Hematopoietic multipotent progenitor cell treated with erythropoietin and hydrocortisone succinate and interleukin-3 and kit ligand, for 6 days (in vitro differentiated cells): ENCODE measurements around the gene CEP41.

ENCODE experiments used
- DNase-seq: peaks from one replicate; pipeline ENCODE4 v3.0.0-alpha.2; 2015

CEP41 gene

DNA sequence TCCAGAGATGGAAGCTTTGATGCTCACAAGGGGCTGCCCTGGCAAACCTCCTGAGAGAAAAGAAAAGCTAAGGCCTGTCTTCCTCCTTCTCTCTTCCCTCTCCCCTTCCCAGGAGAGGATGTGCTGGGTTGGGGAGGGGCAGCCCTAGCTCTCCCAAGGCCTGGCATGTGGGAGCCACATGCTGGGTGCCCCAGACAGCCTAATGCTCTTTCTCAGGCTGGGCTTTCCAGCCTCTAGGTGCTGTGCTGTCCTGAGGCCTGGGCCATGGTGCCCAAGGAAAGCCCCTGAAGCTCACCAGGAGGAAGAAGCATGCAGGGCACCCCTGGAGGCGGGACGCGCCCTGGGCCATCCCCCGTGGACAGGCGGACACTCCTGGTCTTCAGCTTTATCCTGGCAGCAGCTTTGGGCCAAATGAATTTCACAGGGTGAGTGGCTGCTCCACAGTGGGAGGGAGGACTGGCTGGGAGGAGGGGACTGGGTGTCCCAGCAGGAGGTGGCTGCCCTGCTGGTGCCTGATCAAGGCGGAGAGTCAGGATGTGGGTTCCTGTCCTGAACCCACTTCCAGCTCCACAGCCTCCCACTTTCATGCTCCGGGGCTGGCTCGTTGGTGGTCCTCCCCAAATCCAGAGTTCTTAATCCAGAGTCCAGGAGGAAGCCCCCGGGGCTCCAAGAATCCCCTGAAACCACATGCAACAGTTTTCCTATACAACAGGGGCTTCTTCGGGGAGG is 94.5 kb downstream of the CEP41 start:
- no peak for DNase-seq

DNA sequence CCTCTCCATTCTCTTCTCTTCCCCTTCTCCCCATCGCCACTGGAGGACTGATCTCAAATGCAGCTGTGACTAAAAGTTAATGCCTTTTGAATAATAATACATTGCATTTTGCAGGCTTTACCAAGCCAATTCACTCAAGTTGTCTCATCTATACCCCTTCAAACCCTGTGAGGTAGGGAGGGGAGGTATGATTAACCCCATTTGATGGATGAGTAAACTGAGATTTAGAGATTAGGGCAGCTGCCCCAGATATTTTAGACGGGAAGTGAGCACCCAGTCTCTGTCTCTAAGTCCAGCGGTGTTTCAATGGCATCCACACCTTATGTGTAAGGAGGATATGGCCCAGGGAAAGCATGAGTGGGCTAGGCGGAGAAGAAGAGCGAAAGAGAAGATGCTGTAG is 95.1 kb downstream of the CEP41 start:
- no peak for DNase-seq

DNA sequence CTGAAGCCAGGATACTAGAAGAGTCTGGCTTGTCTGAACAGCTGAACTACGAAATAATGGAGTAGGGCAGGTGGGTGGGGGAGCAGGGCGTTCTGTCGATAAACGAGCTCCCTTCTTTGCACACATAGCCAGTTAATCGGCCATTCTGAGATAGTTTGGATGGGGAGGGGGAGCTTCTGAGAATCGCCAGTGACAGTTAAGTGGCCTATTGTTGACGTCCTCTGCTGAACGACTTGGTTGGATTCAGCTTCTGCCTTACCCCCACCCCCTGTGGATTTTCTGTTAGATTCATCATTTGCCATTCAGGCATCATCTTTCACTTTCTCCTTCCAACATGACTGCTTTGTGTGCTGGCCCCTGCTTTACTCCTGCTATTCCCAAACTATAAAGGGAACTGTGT is 95.7 kb downstream of the CEP41 start:
- DNase-seq, result no peak

DNA sequence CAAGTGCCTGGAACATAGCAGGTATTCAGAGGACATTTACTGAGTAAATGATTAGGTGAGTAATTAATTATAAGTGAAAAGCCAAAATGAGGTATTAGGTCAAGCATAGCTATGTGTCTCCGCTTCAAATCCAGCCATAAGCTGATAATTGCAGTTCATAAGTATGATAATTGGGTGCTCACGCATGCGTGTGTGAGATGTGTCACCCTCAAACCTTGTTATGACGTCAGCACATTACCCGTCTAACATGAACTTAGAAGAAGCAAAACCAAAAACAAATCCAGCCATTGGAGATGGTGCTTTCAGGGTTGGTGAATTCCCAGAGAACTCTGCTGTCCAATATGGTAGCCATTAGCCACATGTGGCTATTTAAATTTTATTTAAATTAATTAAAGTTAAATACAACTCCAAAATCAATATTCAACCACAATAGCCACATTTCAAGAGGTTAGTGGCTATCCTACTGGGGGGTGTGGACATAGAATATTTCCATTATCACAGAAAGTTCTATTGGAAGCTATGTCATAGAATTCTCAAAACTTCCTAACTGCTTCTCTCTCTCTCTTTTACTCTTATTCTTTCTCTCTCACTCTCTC is 96.4 kb downstream of the CEP41 start, which contains the start of gene CPA5:
Gene CPA5 (plus strand): TSS at position 546 of the 596 bp plus-strand sequence. CDS start 1,670 bp downstream, outside the sequence.
- no peak for DNase-seq
